OCI-LY7 (cell line): ENCODE results near the gene URM1.

Source experiments
- CTCF ChIP-seq: fragments of 200-600 bp; sonication (generic); conservative IDR thresholded peaks from 2 replicates; pipeline ENCODE4 v1.5.1; 2014; ENCODE audit warnings: mild to moderate bottlenecking, antibody characterized with exemption, low read length, moderate library complexity, mixed read lengths
- EZH2phosphoT487 ChIP-seq: fragments of 200-600 bp; sonication (generic); IDR thresholded peaks from 2 replicates; pipeline ENCODE4 v1.6.1; 2018; ENCODE audit warnings: low read depth, borderline replicate concordance, mild to moderate bottlenecking, mixed run types, antibody characterized with exemption, low read length, moderate library complexity, mixed read lengths

GRCh38 chr9:128422783-128423150 is 51.6 kb downstream of the URM1 start:
- TF ChIP-seq EZH2phosphoT487 = no peak
- TF ChIP-seq CTCF = no peak
